ENCODE results near the gene SDHAF3.

- TF ChIP-seq RAD21 (IDR thresholded peaks at IDR 0.05; ENCODE audit: low read depth) (no peak), POLR2A (IDR thresholded peaks at IDR 0.05; ENCODE audit: borderline replicate concordance, extremely low read depth, insufficient read depth, insufficient read length) (no peak), REST (IDR thresholded peaks at IDR 0.05; ENCODE audit: low read depth) (no peak), SRF (IDR thresholded peaks at IDR 0.05; ENCODE audit: low read depth) (no peak), EZH2phosphoT487 (IDR thresholded peaks at IDR 0.05; ENCODE audit: borderline replicate concordance) (no peak), POLR2AphosphoS5 (IDR thresholded peaks at IDR 0.05; ENCODE audit: low read depth, low read length) (no peak), SIN3A (IDR thresholded peaks at IDR 0.05; ENCODE audit: low read depth) (no peak), EZH2 (IDR thresholded peaks at IDR 0.05) (no peak), ELF1 (IDR thresholded peaks at IDR 0.05; ENCODE audit: borderline replicate concordance, low read depth) (no peak), ZNF274 (IDR thresholded peaks at IDR 0.05; ENCODE audit: low read depth, low read length) (no peak)
- TF ChIP-seq, protein P1, sequence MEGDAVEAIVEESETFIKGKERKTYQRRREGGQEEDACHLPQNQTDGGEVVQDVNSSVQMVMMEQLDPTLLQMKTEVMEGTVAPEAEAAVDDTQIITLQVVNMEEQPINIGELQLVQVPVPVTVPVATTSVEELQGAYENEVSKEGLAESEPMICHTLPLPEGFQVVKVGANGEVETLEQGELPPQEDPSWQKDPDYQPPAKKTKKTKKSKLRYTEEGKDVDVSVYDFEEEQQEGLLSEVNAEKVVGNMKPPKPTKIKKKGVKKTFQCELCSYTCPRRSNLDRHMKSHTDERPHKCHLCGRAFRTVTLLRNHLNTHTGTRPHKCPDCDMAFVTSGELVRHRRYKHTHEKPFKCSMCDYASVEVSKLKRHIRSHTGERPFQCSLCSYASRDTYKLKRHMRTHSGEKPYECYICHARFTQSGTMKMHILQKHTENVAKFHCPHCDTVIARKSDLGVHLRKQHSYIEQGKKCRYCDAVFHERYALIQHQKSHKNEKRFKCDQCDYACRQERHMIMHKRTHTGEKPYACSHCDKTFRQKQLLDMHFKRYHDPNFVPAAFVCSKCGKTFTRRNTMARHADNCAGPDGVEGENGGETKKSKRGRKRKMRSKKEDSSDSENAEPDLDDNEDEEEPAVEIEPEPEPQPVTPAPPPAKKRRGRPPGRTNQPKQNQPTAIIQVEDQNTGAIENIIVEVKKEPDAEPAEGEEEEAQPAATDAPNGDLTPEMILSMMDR (IDR thresholded peaks at IDR 0.05 in 2 of 3, conservative IDR thresholded peaks at IDR 0.05 in 1 of 3; ENCODE audit: borderline replicate concordance in 1 of 3, insufficient read depth in 1 of 3, low read depth in 2 of 3, low read length in 2 of 3), result no peak
These were observed 106.8 kb downstream of the SDHAF3 start for GRCh38 chr7:97224316-97224715.

All from HCT116 (cell line).